SK-N-SH (cell line): ENCODE data around the gene SACM1L. TPM values are rescaled to one million over a fixed set of nuclear protein-coding genes. Genes with fewer than 3 reads are reported as not detected.

ENCODE experiments used
- polyA plus RNA-seq, 3 experiments: library from polyadenylated mRNA; depleted of rRNA; stranded (reverse); fragments of >200 nt; gene quantifications; 2 replicates each; pipeline ENCODE4 v1.2.3, GENCODE V29; 2012
- small RNA-seq, 7 experiments: library from RNA; depleted of rRNA; stranded (forward); fragments of <200 nt; gene quantifications; one replicate each; pipeline ENCODE3, GENCODE V24; 2012

The SACM1L gene
- polyA plus RNA-seq, 1 of the 3 experiments (the other 2 are of a cell fraction), result 11.2 TPM

Small RNA genes lying within 50 kb of the gene (small RNA-seq; reads per million reads assigned to genes)
- 0 reads per million in 7 experiments for gene RN7SL145P

Other genes with a start within 250 kb of the SACM1L start
- 7.6 and 10.5 TPM in 2 replicates for gene LIMD1, start 94.6 kb upstream of the SACM1L start, polyA plus RNA-seq (2012; rRNA removed)
- not detected in 2 replicates for gene SLC6A20, start 107.1 kb downstream of the SACM1L start, polyA plus RNA-seq (2012; rRNA removed)
- 11.9 and 19.7 TPM in 2 replicates for gene LZTFL1, start 152.7 kb downstream of the SACM1L start, polyA plus RNA-seq (2012; rRNA removed)
- not detected in 2 replicates for gene CCR9, start 197.1 kb downstream of the SACM1L start, polyA plus RNA-seq (2012; rRNA removed)